Prostate gland (tissue), 2 donors: ENCODE data around the gene TMEM266.

Source experiments
- CTCF ChIP-seq, 4 experiments: fragments of 200-600 bp in 2 of 4; fragments of 450-650 bp in 2 of 4; sonication (generic) in 2 of 4; IDR thresholded peaks; 1 replicate in 3 of 4; 2 replicates in 1 of 4; pipeline ENCODE4 v1.5.1; 2016 to 2019; ENCODE audit warnings: antibody characterized with exemption in 4 of 4, mild to moderate bottlenecking in 2 of 4, moderate library complexity in 2 of 4
- POLR2A ChIP-seq: fragments of 450-650 bp; IDR thresholded peaks from one replicate; pipeline ENCODE4 v1.6.1; 2016; ENCODE audit warnings: antibody characterized with exemption, mild to moderate bottlenecking
- POLR2AphosphoS5 ChIP-seq: sonication (generic); formaldehyde crosslinking; IDR thresholded peaks from one replicate; pipeline ENCODE4 v1.6.1; 2017; ENCODE audit warnings: antibody characterized with exemption

GRCh38 chr15:76159282-76159681, 99.5 kb downstream of the TMEM266 start:
- TF ChIP-seq CTCF (IDR thresholded peaks at IDR 0.05): no peak
- TF ChIP-seq POLR2A: no peak
- TF ChIP-seq POLR2AphosphoS5: no peak
